Activated naive CD8-positive, alpha-beta T cell treated with anti-CD3 and anti-CD28 coated beads for 36 hours (primary cell): ENCODE results near the gene LRP1B. TPM values are rescaled to one million over a fixed set of nuclear protein-coding genes. Genes with fewer than 3 reads are reported as not detected.

Experiments
- DNase-seq: peaks from one replicate; pipeline ENCODE4 v3.0.0; 2021
- H3K27ac Mint-ChIP-seq: one replicate; pipeline ENCODE4 v1.8.0; 2022; ENCODE audit warnings: mild to moderate bottlenecking, moderate library complexity, mixed read lengths
- H3K27me3 Mint-ChIP-seq: one replicate; pipeline ENCODE4 v1.8.0; 2022; ENCODE audit warnings: mild to moderate bottlenecking, mixed read lengths
- H3K36me3 Mint-ChIP-seq: one replicate; pipeline ENCODE4 v1.8.0; 2021; ENCODE audit warnings: mild to moderate bottlenecking, mixed read lengths
- H3K4me1 Mint-ChIP-seq: one replicate; pipeline ENCODE4 v1.8.0; 2021; ENCODE audit warnings: mixed read lengths
- H3K4me3 Mint-ChIP-seq: one replicate; pipeline ENCODE4 v1.8.0; 2022; ENCODE audit warnings: mild to moderate bottlenecking, moderate library complexity, mixed read lengths
- H3K9me3 Mint-ChIP-seq: one replicate; pipeline ENCODE4 v1.8.0; 2022; ENCODE audit warnings: mixed read lengths
- total RNA-seq, 2 experiments: library from RNA; stranded (reverse); gene quantifications; one replicate each; pipeline ENCODE4 v1.2.3, GENCODE V29; 2021

LRP1B gene
- total RNA-seq, 2 experiments from 2014 or later = not detected

- Mint-ChIP-seq H3K9me3 (peaks cover 2% of the 10 kb centered on the region), H3K36me3 (no peaks in the 10 kb centered on the region), H3K27me3 (no peaks in the 10 kb centered on the region), H3K27ac (no peak overlapping the region), H3K4me3 (no peak overlapping the region), H3K4me1 (peaks cover 3% of the 10 kb centered on the region)
- DNase-seq = no peak
These were observed 1931.5 kb downstream of the LRP1B start for GRCh38 chr2:140199312-140199711.

DNA sequence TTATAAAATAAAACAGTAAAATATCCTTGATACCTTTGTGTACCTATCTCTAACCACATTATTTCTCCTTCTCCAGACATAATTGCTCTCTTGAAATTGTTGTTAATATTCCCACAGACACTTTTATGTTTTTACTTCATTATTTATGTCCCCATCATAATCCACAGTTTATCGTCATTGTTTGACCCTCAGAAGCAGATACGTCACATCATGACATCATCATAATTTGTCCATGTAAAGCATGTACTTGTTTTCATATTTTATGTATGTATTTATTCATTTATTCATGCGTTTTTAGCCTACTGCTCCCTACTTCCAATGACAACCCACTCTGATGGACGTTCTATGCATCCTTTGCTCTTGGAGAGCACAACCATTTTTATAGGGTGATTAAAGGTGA, 1943.7 kb downstream of the LRP1B start:
- Mint-ChIP-seq H3K4me3 (no peak overlapping the region), H3K36me3 (no peaks in the 10 kb centered on the region), H3K9me3 (no peaks in the 10 kb centered on the region), H3K4me1 (no peaks in the 10 kb centered on the region), H3K27me3 (no peaks in the 10 kb centered on the region), H3K27ac (no peak overlapping the region)
- no peak for DNase-seq

DNA sequence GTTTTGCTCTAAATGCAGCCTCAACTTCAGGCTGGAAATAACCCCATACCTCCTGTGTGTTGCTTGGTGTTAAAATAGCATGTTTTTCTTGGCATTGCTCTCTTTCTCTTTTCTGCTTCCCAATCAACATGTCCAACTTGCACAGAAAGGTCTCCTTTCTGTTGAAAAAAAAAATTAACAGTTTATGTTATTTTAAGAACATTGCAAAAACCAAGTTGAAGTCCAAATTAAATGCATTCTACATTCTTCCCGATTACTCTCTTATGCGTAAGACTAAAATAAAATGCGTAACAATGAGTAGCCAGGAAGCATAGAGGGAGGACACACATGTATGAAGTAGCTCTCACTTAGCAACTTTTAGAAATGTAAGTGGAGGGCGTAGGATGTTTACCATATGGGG, 1944.5 kb downstream of the LRP1B start:
- Mint-ChIP-seq H3K9me3 (no peaks in the 10 kb centered on the region), H3K4me3 (no peak overlapping the region), H3K27me3 (no peaks in the 10 kb centered on the region), H3K36me3 (no peaks in the 10 kb centered on the region), H3K4me1 (no peaks in the 10 kb centered on the region), H3K27ac (no peak overlapping the region)
- no peak for DNase-seq

- Mint-ChIP-seq H3K27ac (no peak overlapping the region), H3K36me3 (no peaks in the 10 kb centered on the region), H3K4me3 (no peak overlapping the region), H3K9me3 (no peaks in the 10 kb centered on the region), H3K27me3 (no peaks in the 10 kb centered on the region), H3K4me1 (no peaks in the 10 kb centered on the region)
- DNase-seq = no peak
These were observed 1945.7 kb downstream of the LRP1B start for GRCh38 chr2:140185076-140185475.

- Mint-ChIP-seq H3K4me1 (no peaks in the 10 kb centered on the region), H3K36me3 (no peaks in the 10 kb centered on the region), H3K27ac (no peak overlapping the region), H3K4me3 (no peak overlapping the region), H3K9me3 (no peaks in the 10 kb centered on the region), H3K27me3 (no peaks in the 10 kb centered on the region)
- DNase-seq = no peak
These were observed 1947.6 kb downstream of the LRP1B start for GRCh38 chr2:140183056-140183765.
